HEK293 (cell line): ENCODE data around the gene MSANTD3.

Experiments
- CTCF ChIA-PET: fragments of 350-600 bp; formaldehyde crosslinking; extraction: SDS; loops from one replicate; lab custom pipeline; 2021; ENCODE audit warnings: antibody characterized with exemption; lab: Yijun Ruan, JAX
- POLR2A ChIA-PET: fragments of 300-600 bp; formaldehyde crosslinking; extraction: SDS; loops from one replicate; lab custom pipeline; 2020; ENCODE audit warnings: antibody characterized with exemption, inconsistent platforms; lab: Yijun Ruan, JAX
- H3K27ac ChIP-seq: fragments of 200-500 bp; sonication (Bioruptor generic); 2 replicates; pipeline ENCODE4 v1.5.1; 2014; ENCODE audit warnings: low read depth, low read length, control low read depth, inconsistent platforms; ENCODE audit errors: extremely low read depth
- H3K36me3 ChIP-seq, 2 experiments: fragments of 200-500 bp in 1 of 2; sonication (Bioruptor generic) in 1 of 2; 1 replicate in 1 of 2; 2 replicates in 1 of 2; pipeline ENCODE4 v1.5.1; 2014 to 2017; ENCODE audit warnings: inconsistent platforms in 2 of 2, low read length in 2 of 2; ENCODE audit not compliant: control insufficient read depth in 2 of 2, insufficient read depth in 1 of 2
- H3K4me1 ChIP-seq: fragments of 200-500 bp; sonication (Bioruptor generic); 2 replicates; pipeline ENCODE4 v1.5.1; 2014; ENCODE audit warnings: mild to moderate bottlenecking, low read length, inconsistent platforms; ENCODE audit not compliant: control insufficient read depth, insufficient read depth
- H3K4me3 ChIP-seq: 2 replicates; pipeline ENCODE4 v1.5.1; 2011; ENCODE audit warnings: low read depth, mild to moderate bottlenecking, control low read depth, low read length, moderate library complexity
- H3K9me3 ChIP-seq: fragments of 200-500 bp; sonication (Bioruptor generic); 2 replicates; pipeline ENCODE4 v1.5.1; 2014; ENCODE audit warnings: low read depth, low read length, inconsistent platforms; ENCODE audit not compliant: control insufficient read depth, insufficient read depth
- CTCF ChIP-seq: fragments of 450-650 bp; formaldehyde crosslinking; IDR thresholded peaks from 2 replicates; pipeline ENCODE4 v1.5.1; 2016; ENCODE audit warnings: missing biosample characterization, missing genetic modification characterization
- HOXA7 ChIP-seq: sonication (generic); formaldehyde crosslinking; IDR thresholded peaks from 2 replicates; pipeline ENCODE4 v1.8.1; 2022; ENCODE audit warnings: missing genetic modification reagents, borderline replicate concordance
- KLF1 ChIP-seq: fragments of 450-650 bp; formaldehyde crosslinking; IDR thresholded peaks from 2 replicates; pipeline ENCODE4 v1.5.1; 2016; ENCODE audit warnings: missing biosample characterization, missing genetic modification characterization
- KLF8 ChIP-seq: fragments of 450-650 bp; formaldehyde crosslinking; IDR thresholded peaks from 2 replicates; pipeline ENCODE4 v1.5.1; 2016; ENCODE audit warnings: missing biosample characterization, missing genetic modification characterization
- PRDM1 ChIP-seq: fragments of 450-650 bp; formaldehyde crosslinking; IDR thresholded peaks from 2 replicates; pipeline ENCODE4; 2016; ENCODE audit warnings: missing biosample characterization, missing genetic modification characterization
- RBAK ChIP-seq: fragments of 450-650 bp; formaldehyde crosslinking; IDR thresholded peaks from 2 replicates; pipeline ENCODE4 v1.5.1; 2016; ENCODE audit warnings: missing biosample characterization, missing genetic modification characterization
- SCRT2 ChIP-seq: fragments of 450-650 bp; formaldehyde crosslinking; IDR thresholded peaks from 2 replicates; pipeline ENCODE4 v1.5.1; 2016; ENCODE audit warnings: missing biosample characterization, missing genetic modification characterization
- ZBTB10 ChIP-seq: fragments of 450-650 bp; formaldehyde crosslinking; IDR thresholded peaks from 2 replicates; pipeline ENCODE4 v1.5.1; 2016; ENCODE audit warnings: missing biosample characterization, missing genetic modification characterization
- ZBTB17 ChIP-seq: fragments of 450-650 bp; formaldehyde crosslinking; IDR thresholded peaks from 2 replicates; pipeline ENCODE4 v1.5.1; 2016; ENCODE audit warnings: missing biosample characterization, missing genetic modification characterization
- ZFP41 ChIP-seq: fragments of 450-650 bp; formaldehyde crosslinking; IDR thresholded peaks from 2 replicates; pipeline ENCODE4 v1.5.1; 2016; ENCODE audit warnings: missing biosample characterization, missing genetic modification characterization, borderline replicate concordance
- ZNF114 ChIP-seq: fragments of 450-650 bp; formaldehyde crosslinking; IDR thresholded peaks from 2 replicates; pipeline ENCODE4 v1.5.0; 2017; ENCODE audit warnings: missing biosample characterization, missing genetic modification characterization
- ZNF140 ChIP-seq: fragments of 450-650 bp; formaldehyde crosslinking; IDR thresholded peaks from 2 replicates; pipeline ENCODE4 v1.5.1; 2016; ENCODE audit warnings: missing biosample characterization, missing genetic modification characterization
- ZNF175 ChIP-seq: fragments of 450-650 bp; formaldehyde crosslinking; IDR thresholded peaks from 2 replicates; pipeline ENCODE4 v1.5.1; 2016; ENCODE audit warnings: missing biosample characterization, missing genetic modification characterization
- ZNF19 ChIP-seq: fragments of 450-650 bp; formaldehyde crosslinking; IDR thresholded peaks from 2 replicates; pipeline ENCODE4; 2016; ENCODE audit warnings: missing biosample characterization, missing genetic modification characterization, low read depth
- ZNF221 ChIP-seq: fragments of 450-650 bp; formaldehyde crosslinking; IDR thresholded peaks from 2 replicates; pipeline ENCODE4 v1.5.1; 2017; ENCODE audit warnings: missing biosample characterization, missing genetic modification characterization, borderline replicate concordance
- ZNF24 ChIP-seq: fragments of 450-650 bp; formaldehyde crosslinking; IDR thresholded peaks from 2 replicates; pipeline ENCODE4 v1.5.1; 2016; ENCODE audit warnings: missing biosample characterization, missing genetic modification characterization
- ZNF266 ChIP-seq: fragments of 450-650 bp; formaldehyde crosslinking; IDR thresholded peaks from 2 replicates; pipeline ENCODE4 v1.5.1; 2016; ENCODE audit warnings: missing biosample characterization, missing genetic modification characterization, low read depth
- ZNF423 ChIP-seq: fragments of 450-650 bp; formaldehyde crosslinking; IDR thresholded peaks from 2 replicates; pipeline ENCODE4 v1.5.1; 2016; ENCODE audit warnings: missing biosample characterization, missing genetic modification characterization
- ZNF514 ChIP-seq: fragments of 450-650 bp; formaldehyde crosslinking; IDR thresholded peaks from 2 replicates; pipeline ENCODE4 v1.5.1; 2016; ENCODE audit warnings: missing biosample characterization, missing genetic modification characterization
- ZNF658 ChIP-seq: fragments of 450-650 bp; formaldehyde crosslinking; IDR thresholded peaks from 2 replicates; pipeline ENCODE4; 2016; ENCODE audit warnings: missing biosample characterization, missing genetic modification characterization
- ZNF692 ChIP-seq: fragments of 450-650 bp; formaldehyde crosslinking; IDR thresholded peaks from 2 replicates; pipeline ENCODE4 v1.5.1; 2016; ENCODE audit warnings: missing biosample characterization, missing genetic modification characterization
- ZSCAN4 ChIP-seq: fragments of 450-650 bp; formaldehyde crosslinking; IDR thresholded peaks from 2 replicates; pipeline ENCODE4 v1.5.1; 2017; ENCODE audit warnings: missing biosample characterization, missing genetic modification characterization
- TF ChIP-seq, protein P1 (sequence below): fragments of 450-650 bp; formaldehyde crosslinking; IDR thresholded peaks from 2 replicates; pipeline ENCODE4 v1.5.1; 2016; ENCODE audit warnings: missing biosample characterization, missing genetic modification characterization
- TF ChIP-seq, protein P2 (sequence below): fragments of 450-650 bp; formaldehyde crosslinking; IDR thresholded peaks from 2 replicates; pipeline ENCODE4 v1.5.1; 2016; ENCODE audit warnings: missing biosample characterization, missing genetic modification characterization

MSANTD3 gene

DNA sequence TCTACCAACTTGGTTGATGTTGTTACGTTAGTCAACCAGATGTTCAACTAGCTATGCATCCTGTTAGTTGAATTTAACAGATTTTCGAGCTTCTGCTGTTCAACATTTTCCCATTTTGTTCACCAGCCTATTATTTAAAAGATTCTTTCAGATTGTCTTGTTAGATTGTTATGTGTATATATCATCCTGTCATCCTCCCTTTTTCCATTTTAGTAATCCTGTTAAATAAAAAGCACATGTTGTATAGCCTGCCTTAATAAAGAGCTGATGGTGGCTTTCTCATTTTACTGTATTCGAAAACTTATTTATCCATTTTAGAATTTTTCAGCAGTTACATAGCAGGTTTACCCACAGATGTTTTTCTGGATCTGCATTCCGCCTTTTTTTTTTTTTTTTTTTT lies 50.3 kb downstream of the MSANTD3 start:
- CTCF ChIA-PET = interaction anchor here (0.6 kb wide), 1 partner anchor 79 kb away, joined by 3 read pairs; no protein-coding TSS in a partner anchor
- POLR2A ChIA-PET = no interaction called here

GRCh38 chr9:100478192-100478591 lies 51.2 kb downstream of the MSANTD3 start:
- no peak for TF ChIP-seq RBAK (tag by site-specific recombination)
- no peak for TF ChIP-seq ZNF221
- no peak for TF ChIP-seq ZSCAN4 (tag by site-specific recombination)
- TF ChIP-seq ZNF692 (tag by site-specific recombination) = no peak
- TF ChIP-seq, protein P1, sequence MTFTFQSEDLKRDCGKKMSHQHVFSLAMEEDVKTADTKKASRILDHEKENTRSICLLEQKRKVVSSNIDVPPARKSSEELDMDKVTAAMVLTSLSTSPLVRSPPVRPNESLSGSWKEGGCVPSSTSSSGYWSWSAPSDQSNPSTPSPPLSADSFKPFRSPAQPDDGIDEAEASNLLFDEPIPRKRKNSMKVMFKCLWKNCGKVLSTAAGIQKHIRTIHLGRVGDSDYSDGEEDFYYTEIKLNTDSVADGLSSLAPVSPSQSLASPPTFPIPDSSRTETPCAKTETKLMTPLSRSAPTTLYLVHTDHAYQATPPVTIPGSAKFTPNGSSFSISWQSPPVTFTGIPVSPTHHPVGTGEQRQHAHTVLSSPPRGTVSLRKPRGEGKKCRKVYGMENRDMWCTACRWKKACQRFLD (tag by site-specific recombination) = no peak
- no peak for TF ChIP-seq KLF8 (tag by site-specific recombination)
- TF ChIP-seq HOXA7 = no peak
- TF ChIP-seq ZNF423 (tag by site-specific recombination) = no peak
- no peak for TF ChIP-seq ZNF114 (tag by site-specific recombination)
- no peak for TF ChIP-seq ZNF266
- TF ChIP-seq, protein P2, sequence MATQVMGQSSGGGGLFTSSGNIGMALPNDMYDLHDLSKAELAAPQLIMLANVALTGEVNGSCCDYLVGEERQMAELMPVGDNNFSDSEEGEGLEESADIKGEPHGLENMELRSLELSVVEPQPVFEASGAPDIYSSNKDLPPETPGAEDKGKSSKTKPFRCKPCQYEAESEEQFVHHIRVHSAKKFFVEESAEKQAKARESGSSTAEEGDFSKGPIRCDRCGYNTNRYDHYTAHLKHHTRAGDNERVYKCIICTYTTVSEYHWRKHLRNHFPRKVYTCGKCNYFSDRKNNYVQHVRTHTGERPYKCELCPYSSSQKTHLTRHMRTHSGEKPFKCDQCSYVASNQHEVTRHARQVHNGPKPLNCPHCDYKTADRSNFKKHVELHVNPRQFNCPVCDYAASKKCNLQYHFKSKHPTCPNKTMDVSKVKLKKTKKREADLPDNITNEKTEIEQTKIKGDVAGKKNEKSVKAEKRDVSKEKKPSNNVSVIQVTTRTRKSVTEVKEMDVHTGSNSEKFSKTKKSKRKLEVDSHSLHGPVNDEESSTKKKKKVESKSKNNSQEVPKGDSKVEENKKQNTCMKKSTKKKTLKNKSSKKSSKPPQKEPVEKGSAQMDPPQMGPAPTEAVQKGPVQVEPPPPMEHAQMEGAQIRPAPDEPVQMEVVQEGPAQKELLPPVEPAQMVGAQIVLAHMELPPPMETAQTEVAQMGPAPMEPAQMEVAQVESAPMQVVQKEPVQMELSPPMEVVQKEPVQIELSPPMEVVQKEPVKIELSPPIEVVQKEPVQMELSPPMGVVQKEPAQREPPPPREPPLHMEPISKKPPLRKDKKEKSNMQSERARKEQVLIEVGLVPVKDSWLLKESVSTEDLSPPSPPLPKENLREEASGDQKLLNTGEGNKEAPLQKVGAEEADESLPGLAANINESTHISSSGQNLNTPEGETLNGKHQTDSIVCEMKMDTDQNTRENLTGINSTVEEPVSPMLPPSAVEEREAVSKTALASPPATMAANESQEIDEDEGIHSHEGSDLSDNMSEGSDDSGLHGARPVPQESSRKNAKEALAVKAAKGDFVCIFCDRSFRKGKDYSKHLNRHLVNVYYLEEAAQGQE = no peak
- no peak for TF ChIP-seq PRDM1 (tag by site-specific recombination)
- no peak for TF ChIP-seq CTCF
- TF ChIP-seq SCRT2 (tag by site-specific recombination) = no peak
- TF ChIP-seq KLF1 (tag by site-specific recombination) = no peak
- no peak for TF ChIP-seq ZNF24 (tag by site-specific recombination)
- TF ChIP-seq ZNF19 (tag by site-specific recombination) = no peak
- no peak for TF ChIP-seq ZBTB17 (tag by site-specific recombination)
- H3K4me1 ChIP-seq = 0 out of 2 replicates have a peak, but pooled peaks cover 5% of the 10 kb centered on the region
- H3K4me3 ChIP-seq = no peak overlapping the region
- H3K9me3 ChIP-seq = no peaks in the 10 kb centered on the region
- CTCF ChIA-PET = interaction anchor here (0.6 to 0.8 kb wide), 2 partner anchors 40 to 52 kb away, joined by 4 read pairs; no protein-coding TSS in a partner anchor
- POLR2A ChIA-PET = no interaction called here
- no peak overlapping the region for H3K27ac ChIP-seq
- H3K36me3 ChIP-seq = no peaks in the 10 kb centered on the region

More for the DNA sequence above, 50.3 kb downstream of the MSANTD3 start:
- Histone ChIP-seq H3K36me3 (no peaks in the 10 kb centered on the region), H3K4me3 (no peak overlapping the region), H3K4me1 (0 out of 2 replicates have a peak, but pooled peaks cover 5% of the 10 kb centered on the region), H3K9me3 (no peaks in the 10 kb centered on the region), H3K27ac (no peak overlapping the region)
- no peak for TF ChIP-seq ZNF140 (tag by site-specific recombination)
- no peak for TF ChIP-seq ZNF175
- no peak for TF ChIP-seq ZNF514 (tag by site-specific recombination)
- TF ChIP-seq ZBTB10 (tag by site-specific recombination) = no peak
- no peak for TF ChIP-seq ZNF658
- TF ChIP-seq ZFP41 (tag by site-specific recombination) = no peak
